Activated CD8-positive, alpha-beta memory T cell treated with anti-CD3 and anti-CD28 coated beads for 48 hours (primary cell): Measurements from ENCODE around the gene DOCK2.
"Not testable (repeated sequence)": the region's sequence is repeated elsewhere in the genome, so short reads cannot be mapped to it uniquely, and the experiment has no call there.

Source experiments
- DNase-seq, 3 experiments: peaks; one replicate each; pipeline ENCODE4 v3.0.0-alpha.2; 2020; ENCODE audit warnings: low read depth in 2 of 3, low spot score in 2 of 3

DOCK2 gene

GRCh38 chr5:169637549-169638121 lies 560 bp downstream of the DOCK2 start:
- DNase-seq = peak; percentile 32 to 62 (median 44)

GRCh38 chr5:169641253-169641652 lies 4.2 kb downstream of the DOCK2 start:
- DNase-seq = no peak

GRCh38 chr5:169646856-169647255 lies 9.8 kb downstream of the DOCK2 start:
- DNase-seq = no peak

- no peak for DNase-seq
Measured at GRCh38 chr5:169647566-169647965, 10.5 kb downstream of the DOCK2 start.

- no peak for DNase-seq
Measured at GRCh38 chr5:169648725-169649310, 11.7 kb downstream of the DOCK2 start.

GRCh38 chr5:169649486-169649885 lies 12.4 kb downstream of the DOCK2 start:
- no peak for DNase-seq

GRCh38 chr5:169650701-169651331 lies 13.7 kb downstream of the DOCK2 start:
- DNase-seq = no peak

- DNase-seq = no peak
Measured at GRCh38 chr5:169651526-169651925, 14.5 kb downstream of the DOCK2 start.

- no peak for DNase-seq
Measured at GRCh38 chr5:169652057-169652456, 15.0 kb downstream of the DOCK2 start.

GRCh38 chr5:169653091-169653490 lies 16.0 kb downstream of the DOCK2 start:
- no peak for DNase-seq

- no peak for DNase-seq
Measured at GRCh38 chr5:169655353-169655752, 18.3 kb downstream of the DOCK2 start.

- DNase-seq = no peak
Measured at GRCh38 chr5:169656125-169656901, 19.2 kb downstream of the DOCK2 start.

- no peak for DNase-seq
Measured at GRCh38 chr5:169657127-169657526, 20.1 kb downstream of the DOCK2 start.

GRCh38 chr5:169662451-169662850 lies 25.4 kb downstream of the DOCK2 start:
- not testable (repeated sequence) for DNase-seq

- no peak for DNase-seq
Measured at GRCh38 chr5:169663537-169663936, 26.5 kb downstream of the DOCK2 start.

- no peak for DNase-seq
Measured at GRCh38 chr5:169666365-169666764, 29.3 kb downstream of the DOCK2 start.

GRCh38 chr5:169667896-169668674 lies 31.0 kb downstream of the DOCK2 start:
- no peak for DNase-seq

- DNase-seq = no peak
Measured at GRCh38 chr5:169668732-169669131, 31.7 kb downstream of the DOCK2 start.

- DNase-seq = no peak
Measured at GRCh38 chr5:169670769-169671525, 33.9 kb downstream of the DOCK2 start.

GRCh38 chr5:169682026-169682425 lies 45.0 kb downstream of the DOCK2 start:
- no peak for DNase-seq
